D721Med (cell line): ENCODE data around the gene DLGAP1.

Experiments used
- DNase-seq: peaks from one replicate; pipeline ENCODE4 v3.0.0; 2011; ENCODE audit warnings: low spot score; ENCODE audit not compliant: insufficient read length
- FAIRE-seq: peaks from 2 replicates; lab custom pipeline; 2011; peaks lifted over from hg19 to GRCh38; lab: Jason Lieb, UNC
- TF ChIP-seq, protein P1 (sequence below): IDR thresholded peaks from 2 replicates; pipeline ENCODE4 v1.5.1; 2012; ENCODE audit warnings: mild to moderate bottlenecking, control low read depth; ENCODE audit not compliant: insufficient read depth; ENCODE audit errors: missing control alignments

Gene DLGAP1

GRCh38 chr18:4107049-4107467 is 348.0 kb downstream of the DLGAP1 start:
- TF ChIP-seq, protein P1, sequence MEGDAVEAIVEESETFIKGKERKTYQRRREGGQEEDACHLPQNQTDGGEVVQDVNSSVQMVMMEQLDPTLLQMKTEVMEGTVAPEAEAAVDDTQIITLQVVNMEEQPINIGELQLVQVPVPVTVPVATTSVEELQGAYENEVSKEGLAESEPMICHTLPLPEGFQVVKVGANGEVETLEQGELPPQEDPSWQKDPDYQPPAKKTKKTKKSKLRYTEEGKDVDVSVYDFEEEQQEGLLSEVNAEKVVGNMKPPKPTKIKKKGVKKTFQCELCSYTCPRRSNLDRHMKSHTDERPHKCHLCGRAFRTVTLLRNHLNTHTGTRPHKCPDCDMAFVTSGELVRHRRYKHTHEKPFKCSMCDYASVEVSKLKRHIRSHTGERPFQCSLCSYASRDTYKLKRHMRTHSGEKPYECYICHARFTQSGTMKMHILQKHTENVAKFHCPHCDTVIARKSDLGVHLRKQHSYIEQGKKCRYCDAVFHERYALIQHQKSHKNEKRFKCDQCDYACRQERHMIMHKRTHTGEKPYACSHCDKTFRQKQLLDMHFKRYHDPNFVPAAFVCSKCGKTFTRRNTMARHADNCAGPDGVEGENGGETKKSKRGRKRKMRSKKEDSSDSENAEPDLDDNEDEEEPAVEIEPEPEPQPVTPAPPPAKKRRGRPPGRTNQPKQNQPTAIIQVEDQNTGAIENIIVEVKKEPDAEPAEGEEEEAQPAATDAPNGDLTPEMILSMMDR = no peak
- DNase-seq (no peak), FAIRE-seq (no peak)

DNA sequence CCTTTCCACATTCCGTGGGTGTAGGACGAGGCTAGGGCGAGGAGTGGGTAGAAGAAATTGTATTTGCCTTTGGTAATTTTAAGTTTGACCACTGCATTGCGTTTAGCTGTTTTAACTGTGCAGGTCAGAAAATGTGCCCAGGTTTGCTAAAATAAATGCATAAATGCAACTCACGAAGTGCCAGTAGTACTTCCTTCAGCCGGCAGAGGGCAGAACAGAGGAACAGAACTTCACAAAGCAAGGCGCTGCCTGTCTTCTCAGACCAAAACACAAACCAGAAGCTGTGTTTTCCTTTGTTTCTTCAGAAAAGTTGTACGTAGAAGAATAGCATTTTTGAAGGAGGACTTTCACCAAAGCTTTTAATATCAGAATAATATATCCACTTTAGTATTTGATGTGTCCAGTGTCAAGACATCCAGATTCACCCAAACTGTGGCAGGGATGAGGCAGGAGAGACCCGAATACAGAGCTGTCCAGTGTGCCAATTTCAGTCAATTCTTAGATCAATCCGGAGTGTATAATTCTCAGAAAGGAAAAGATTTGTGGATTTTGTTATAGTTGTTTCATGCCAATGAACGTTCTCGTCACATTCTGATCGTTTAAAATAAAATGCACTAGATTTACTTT is 348.6 kb downstream of the DLGAP1 start:
- FAIRE-seq (peak; percentile 94), DNase-seq (no peak)
- TF ChIP-seq, protein P1 = peak; percentile 89

DNA sequence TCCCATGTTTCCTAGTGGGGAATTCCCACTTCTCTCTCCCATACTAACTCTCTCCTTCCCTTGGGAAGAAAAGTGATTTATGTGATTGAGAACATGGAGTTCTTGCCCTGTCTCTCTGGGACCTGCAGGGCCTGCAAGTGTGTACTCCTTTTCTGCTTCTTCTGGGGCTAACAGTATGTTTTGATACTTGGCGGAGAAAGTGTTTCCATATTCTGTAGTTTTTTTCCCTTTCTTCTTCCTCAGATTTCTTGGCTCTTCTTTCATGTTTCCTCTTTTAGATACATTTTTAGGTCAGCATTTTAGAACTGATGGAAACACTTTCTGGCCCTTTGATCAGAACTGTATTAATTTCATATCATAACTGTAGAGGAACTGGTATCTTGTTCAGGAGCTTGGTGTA is 352.2 kb downstream of the DLGAP1 start:
- FAIRE-seq (no peak), DNase-seq (no peak)
- TF ChIP-seq, protein P1 = no peak

DNA sequence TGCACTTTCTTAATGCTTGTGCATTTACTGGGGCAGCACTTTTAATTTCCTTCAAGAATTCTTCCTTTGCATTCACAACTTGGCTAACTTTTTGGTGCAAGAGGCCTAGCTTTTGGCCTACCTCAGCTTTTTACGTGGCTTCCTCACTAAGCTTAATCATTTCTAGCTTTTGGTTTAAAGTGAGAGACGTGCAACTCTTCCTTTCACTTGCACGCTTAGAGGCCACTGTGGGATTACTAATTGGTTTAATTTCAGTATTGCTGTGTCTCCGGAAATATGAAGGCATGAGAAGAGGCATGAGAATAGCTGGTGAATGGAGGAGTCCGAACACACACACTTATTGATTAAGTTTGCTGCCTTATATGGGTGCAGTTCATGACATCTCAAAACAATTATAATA is 354.1 kb downstream of the DLGAP1 start:
- FAIRE-seq = no peak
- DNase-seq = no peak
- TF ChIP-seq, protein P1 = no peak

DNA sequence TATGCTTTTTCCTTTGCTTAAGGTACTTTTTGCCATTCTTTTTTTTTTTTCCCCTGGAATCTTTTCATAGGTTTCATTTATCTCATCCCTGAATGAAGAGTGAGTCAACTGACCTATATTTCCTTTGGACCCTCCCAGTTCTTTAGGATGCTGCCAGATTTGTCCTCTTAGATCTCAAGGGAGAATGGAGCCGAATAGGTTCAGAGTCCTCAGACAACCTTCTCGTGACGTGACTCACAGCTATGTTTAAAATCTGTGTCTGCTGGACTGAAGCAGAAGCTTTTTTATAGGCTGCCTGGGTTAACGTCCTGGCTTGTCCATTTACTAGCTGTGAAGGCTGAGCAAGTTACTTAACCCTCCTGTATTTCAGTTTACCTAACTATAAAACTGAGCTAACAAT is 358.6 kb downstream of the DLGAP1 start:
- DNase-seq (no peak), FAIRE-seq (no peak)
- TF ChIP-seq, protein P1 = no peak

DNA sequence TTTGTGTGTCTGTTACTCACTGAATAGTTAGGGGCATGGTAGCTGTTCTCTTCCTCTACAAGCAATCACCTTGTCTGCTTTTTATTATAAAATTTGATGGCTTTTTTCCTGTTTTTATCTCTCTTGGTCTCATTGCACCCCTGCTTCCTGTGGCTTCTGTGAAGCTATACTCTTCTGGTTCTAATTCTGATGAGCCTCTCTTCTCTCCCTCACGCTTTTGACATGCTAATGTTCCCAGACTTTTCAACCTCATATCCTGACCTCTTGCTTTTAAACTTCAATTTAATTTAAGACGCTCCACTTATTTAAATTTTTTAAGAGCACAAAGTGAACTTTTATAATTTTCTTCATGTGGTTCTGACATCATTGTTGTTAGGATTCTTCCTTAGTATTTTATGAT is 361.4 kb downstream of the DLGAP1 start:
- DNase-seq = no peak
- FAIRE-seq = no peak
- TF ChIP-seq, protein P1 = no peak

DNA sequence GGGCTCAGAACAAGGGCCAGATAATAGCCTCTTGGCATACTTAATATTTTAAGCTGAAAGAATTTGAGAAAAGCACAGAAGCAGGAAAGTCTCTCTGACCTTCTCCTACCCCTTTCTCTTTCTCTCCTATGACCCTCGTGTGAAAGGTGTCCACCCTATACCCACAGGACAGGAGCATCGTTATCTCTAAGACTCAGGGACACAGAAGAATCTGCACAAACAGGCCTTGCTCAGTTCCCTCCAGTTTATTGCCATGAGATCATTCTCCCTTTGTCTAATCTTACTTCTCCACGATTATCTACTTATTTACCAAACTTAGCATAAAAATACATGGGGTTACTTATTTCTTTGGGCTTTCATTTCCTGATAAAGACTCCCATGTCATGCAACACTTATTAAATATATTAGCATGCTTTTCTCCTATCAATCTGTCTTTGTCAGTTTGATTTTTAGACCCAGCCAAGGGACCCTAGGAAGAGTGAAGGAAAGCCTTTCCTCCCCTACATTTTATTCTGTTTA is 370.7 kb downstream of the DLGAP1 start:
- TF ChIP-seq, protein P1 = no peak
- FAIRE-seq (no peak), DNase-seq (no peak)
